ENCODE measurements around the gene WNT10A. TPM values are rescaled to one million over a fixed set of nuclear protein-coding genes. Genes with fewer than 3 reads are reported as not detected.

WNT10A gene
- total RNA-seq, 6 donors from 2014 or later = 0.15 to 1.0 (median 0.55) TPM; not detected in 2

GRCh38 chr2:218897394-218898108, 16.9 kb downstream of the WNT10A start:
- WGBS, 2 donors = 2 to 7% methylated on average over 14 to 31 of the region's 34 CpGs
- Histone ChIP-seq H3K36me3 (no peaks in the 10 kb centered on the region), H3K4me1 (peaks cover 31 to 37% (median 35%) of the 10 kb centered on the region in 4 donors), H3K9me3 (no peaks in the 10 kb centered on the region), H3K4me3 (peak overlapping the region in 2 of 4 donors; percentile 11 to 27), H3K27ac (no peak overlapping the region), H3K27me3 (peaks cover 3 to 48% (median 22%) of the 10 kb centered on the region in 4 donors)
- TF ChIP-seq, protein P1, sequence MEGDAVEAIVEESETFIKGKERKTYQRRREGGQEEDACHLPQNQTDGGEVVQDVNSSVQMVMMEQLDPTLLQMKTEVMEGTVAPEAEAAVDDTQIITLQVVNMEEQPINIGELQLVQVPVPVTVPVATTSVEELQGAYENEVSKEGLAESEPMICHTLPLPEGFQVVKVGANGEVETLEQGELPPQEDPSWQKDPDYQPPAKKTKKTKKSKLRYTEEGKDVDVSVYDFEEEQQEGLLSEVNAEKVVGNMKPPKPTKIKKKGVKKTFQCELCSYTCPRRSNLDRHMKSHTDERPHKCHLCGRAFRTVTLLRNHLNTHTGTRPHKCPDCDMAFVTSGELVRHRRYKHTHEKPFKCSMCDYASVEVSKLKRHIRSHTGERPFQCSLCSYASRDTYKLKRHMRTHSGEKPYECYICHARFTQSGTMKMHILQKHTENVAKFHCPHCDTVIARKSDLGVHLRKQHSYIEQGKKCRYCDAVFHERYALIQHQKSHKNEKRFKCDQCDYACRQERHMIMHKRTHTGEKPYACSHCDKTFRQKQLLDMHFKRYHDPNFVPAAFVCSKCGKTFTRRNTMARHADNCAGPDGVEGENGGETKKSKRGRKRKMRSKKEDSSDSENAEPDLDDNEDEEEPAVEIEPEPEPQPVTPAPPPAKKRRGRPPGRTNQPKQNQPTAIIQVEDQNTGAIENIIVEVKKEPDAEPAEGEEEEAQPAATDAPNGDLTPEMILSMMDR (IDR thresholded peaks at IDR 0.05) = no peak
- TF ChIP-seq POLR2A (IDR thresholded peaks at IDR 0.05) = no peak
- no peak for TF ChIP-seq POLR2AphosphoS5 (IDR thresholded peaks at IDR 0.05)
- TF ChIP-seq EP300 (IDR thresholded peaks at IDR 0.05) = no peak
- ATAC-seq (ENCODE audit: low FRiP score in 2 of 2) = no peak
- DNase-seq = peak in 1 of 2 donors; percentile 85

- Histone ChIP-seq H3K9me3 (no peaks in the 10 kb centered on the region), H3K4me1 (peaks cover 25 to 30% (median 29%) of the 10 kb centered on the region in 4 donors), H3K27ac (no peak overlapping the region), H3K4me3 (peak overlapping the region in 1 of 4 donors; percentile 1), H3K27me3 (peaks cover 3 to 43% (median 20%) of the 10 kb centered on the region in 4 donors), H3K36me3 (no peaks in the 10 kb centered on the region)
- DNase-seq (peak; percentile 70 to 95), ATAC-seq (ENCODE audit: low FRiP score in 2 of 2) (peak; percentile 82 to 92)
- TF ChIP-seq POLR2A (IDR thresholded peaks at IDR 0.05) = no peak
- TF ChIP-seq EP300 (IDR thresholded peaks at IDR 0.05) = no peak
- TF ChIP-seq, protein P1 (IDR thresholded peaks at IDR 0.05) = peak; percentile 89 to 97 (median 95)
- peak in 1 of 2 donors; percentile 34 for TF ChIP-seq POLR2AphosphoS5 (IDR thresholded peaks at IDR 0.05)
- WGBS, 2 donors = 6% methylated on average over 31 of the region's 52 CpGs
These were observed 17.6 kb downstream of the WNT10A start for GRCh38 chr2:218898109-218898878.

DNA sequence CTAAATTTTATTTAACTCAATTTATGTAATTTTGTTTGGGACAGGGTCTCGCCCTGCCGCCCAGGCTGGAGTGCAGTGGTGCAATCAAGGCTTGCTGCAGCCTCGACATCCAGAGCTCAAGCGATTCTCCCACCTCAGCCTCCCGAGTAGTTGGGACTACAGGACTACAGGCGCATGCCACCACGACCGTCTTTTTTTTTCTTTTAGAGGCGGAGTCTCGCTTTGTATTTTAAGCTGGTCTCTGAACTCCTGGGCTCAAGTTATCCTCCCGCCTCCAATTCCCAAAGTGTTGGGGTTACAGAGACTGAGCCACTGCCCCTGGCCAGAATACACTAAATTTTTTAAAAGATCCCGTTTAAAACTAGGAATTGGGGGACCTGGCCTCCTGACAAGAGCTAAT, 18.5 kb downstream of the WNT10A start:
- DNase-seq (no peak), ATAC-seq (ENCODE audit: low FRiP score in 2 of 2) (no peak)
- 28 to 38% methylated on average over 12 of the region's 12 CpGs for WGBS, 2 donors
- Histone ChIP-seq H3K4me3 (no peak overlapping the region), H3K36me3 (no peaks in the 10 kb centered on the region), H3K27ac (no peak overlapping the region), H3K27me3 (peaks cover 3 to 36% (median 20%) of the 10 kb centered on the region in 4 donors), H3K9me3 (no peaks in the 10 kb centered on the region), H3K4me1 (peaks cover 21 to 25% (median 25%) of the 10 kb centered on the region in 4 donors)
- TF ChIP-seq EP300 (IDR thresholded peaks at IDR 0.05) = no peak
- no peak for TF ChIP-seq POLR2A (IDR thresholded peaks at IDR 0.05)
- no peak for TF ChIP-seq POLR2AphosphoS5 (IDR thresholded peaks at IDR 0.05)
- TF ChIP-seq, protein P1 (IDR thresholded peaks at IDR 0.05) = no peak

DNA sequence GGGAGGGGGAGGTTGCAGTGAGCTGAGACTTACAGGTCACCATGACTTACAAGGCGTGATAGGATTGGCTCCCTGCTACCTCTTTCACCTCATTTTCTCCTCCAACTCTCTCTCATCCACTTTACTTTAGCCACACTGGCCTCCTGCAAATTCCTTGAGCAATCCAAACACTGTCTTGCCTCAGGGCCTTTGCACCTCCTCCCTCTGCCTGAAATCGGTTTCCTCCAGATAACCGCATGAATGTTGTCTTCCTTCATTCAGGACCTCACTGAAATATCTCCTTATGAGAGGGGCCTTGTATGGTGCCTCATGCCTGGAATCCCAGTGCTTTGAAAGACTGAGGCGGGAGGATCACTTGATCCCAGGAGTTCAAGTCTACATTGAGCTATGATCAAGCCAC, 21.8 kb downstream of the WNT10A start:
- Histone ChIP-seq H3K4me1 (peaks cover 12 to 13% (median 13%) of the 10 kb centered on the region in 4 donors), H3K36me3 (no peaks in the 10 kb centered on the region), H3K27ac (no peak overlapping the region), H3K4me3 (no peak overlapping the region), H3K9me3 (no peaks in the 10 kb centered on the region), H3K27me3 (peaks cover under 1 to 16% (median 9%) of the 10 kb centered on the region in 4 donors)
- ATAC-seq (ENCODE audit: low FRiP score in 2 of 2) (no peak), DNase-seq (no peak)
- 75 to 91% methylated on average over 4 of the region's 4 CpGs for WGBS, 2 donors
- no peak for TF ChIP-seq POLR2A (IDR thresholded peaks at IDR 0.05)
- no peak for TF ChIP-seq POLR2AphosphoS5 (IDR thresholded peaks at IDR 0.05)
- TF ChIP-seq, protein P1 (IDR thresholded peaks at IDR 0.05) = no peak
- TF ChIP-seq EP300 (IDR thresholded peaks at IDR 0.05) = no peak
